Mesendoderm (in vitro differentiated cells): ENCODE measurements around the gene ABCC8.

Experiments
- DNase-seq: peaks from one replicate; pipeline ENCODE4 v3.0.0; 2013
- H2AK5ac ChIP-seq: 2 replicates; pipeline ENCODE4 v1.6.1; 2013; ENCODE audit warnings: low read length, inconsistent platforms
- H2BK120ac ChIP-seq: 2 replicates; pipeline ENCODE4 v1.6.1; 2013; ENCODE audit warnings: low read depth, mild to moderate bottlenecking, low read length, moderate library complexity, mixed read lengths
- H2BK15ac ChIP-seq: replicated peaks from 2 replicates; pipeline ENCODE4 v1.6.1; 2013; ENCODE audit warnings: low read depth, mild to moderate bottlenecking, moderate library complexity
- H2BK5ac ChIP-seq: 2 replicates; pipeline ENCODE4 v1.6.1; 2013; ENCODE audit warnings: low read length, inconsistent platforms
- H3K18ac ChIP-seq: 2 replicates; pipeline ENCODE4 v1.6.1; 2013; ENCODE audit warnings: mild to moderate bottlenecking, low read length, mixed read lengths
- H3K23ac ChIP-seq: one replicate; pipeline ENCODE4 v1.6.1; 2013; ENCODE audit warnings: low read length
- H3K27ac ChIP-seq: 2 replicates; pipeline ENCODE4 v1.5.1; 2013; ENCODE audit warnings: low read depth, mild to moderate bottlenecking, inconsistent platforms, low read length, moderate library complexity
- H3K27me3 ChIP-seq: 2 replicates; pipeline ENCODE4 v1.6.1; 2013; ENCODE audit warnings: low read length, control low read depth, mild to moderate bottlenecking, inconsistent platforms; ENCODE audit not compliant: insufficient read depth, poor library complexity
- H3K36me3 ChIP-seq: 2 replicates; pipeline ENCODE4 v1.6.1; 2013; ENCODE audit warnings: low read length, inconsistent platforms; ENCODE audit not compliant: control insufficient read depth, insufficient read depth
- H3K4ac ChIP-seq: one replicate; pipeline ENCODE4 v1.6.1; 2013; ENCODE audit warnings: low read depth, mild to moderate bottlenecking, low read length, moderate library complexity
- H3K4me1 ChIP-seq: 2 replicates; pipeline ENCODE4 v1.6.1; 2013; ENCODE audit warnings: low read depth, low read length, inconsistent platforms; ENCODE audit not compliant: control insufficient read depth
- H3K4me2 ChIP-seq: 2 replicates; pipeline ENCODE4 v1.6.1; 2013; ENCODE audit warnings: low read length
- H3K4me3 ChIP-seq: 2 replicates; pipeline ENCODE4 v1.5.1; 2013; ENCODE audit warnings: mild to moderate bottlenecking, low read length
- H3K56ac ChIP-seq: one replicate; pipeline ENCODE4 v1.6.1; 2013; ENCODE audit warnings: low read length
- H3K79me1 ChIP-seq: 2 replicates; pipeline ENCODE4 v1.6.1; 2013; ENCODE audit warnings: low read length, inconsistent platforms
- H3K79me2 ChIP-seq: 2 replicates; pipeline ENCODE4 v1.6.1; 2013; ENCODE audit warnings: mild to moderate bottlenecking, low read length; ENCODE audit not compliant: control insufficient read depth, insufficient read depth
- H3K9ac ChIP-seq: 2 replicates; pipeline ENCODE4 v1.6.1; 2013; ENCODE audit warnings: low read length, inconsistent platforms
- H4K5ac ChIP-seq: one replicate; pipeline ENCODE4 v1.6.1; 2013; ENCODE audit warnings: low read length
- H4K8ac ChIP-seq: one replicate; pipeline ENCODE4 v1.6.1; 2013; ENCODE audit warnings: low read depth, mild to moderate bottlenecking, control low read depth, low read length, moderate library complexity
- whole genome bisulfite sequencing: extraction: QIAGEN DNeasy Blood & Tissue Kit; methylation state at CpG from one replicate; pipeline ENCODE4 v1.1.7; 2013; ENCODE audit warnings: low lambda C conversion rate, missing lambda C conversion rate; ENCODE audit not compliant: insufficient coverage; ENCODE audit errors: extremely low coverage; 5-methylcytosine and 5-hydroxymethylcytosine counted together

ABCC8 gene

GRCh38 chr11:17443926-17444690, 32.5 kb downstream of the ABCC8 start:
- DNase-seq = no peak
- Histone ChIP-seq H3K23ac (no peak overlapping the region), H4K8ac (no peak overlapping the region), H3K18ac (no peak overlapping the region), H3K56ac (no peak overlapping the region), H3K27me3 (no peaks in the 10 kb centered on the region), H3K36me3 (no peaks in the 10 kb centered on the region), H3K4me3 (no peak overlapping the region), H2BK5ac (no peak overlapping the region), H3K4ac (no peak overlapping the region), H4K5ac (no peak overlapping the region), H3K4me2 (no peak overlapping the region), H2BK120ac (no peak overlapping the region), H3K4me1 (no peaks in the 10 kb centered on the region), H3K27ac (no peak overlapping the region), H3K9ac (no peak overlapping the region), H3K79me2 (no peaks in the 10 kb centered on the region), H3K79me1 (no peaks in the 10 kb centered on the region), H2AK5ac (no peak overlapping the region), H2BK15ac (no peak overlapping the region)
- WGBS = no CpG with 5 or more reads among the region's 2 CpGs

DNA sequence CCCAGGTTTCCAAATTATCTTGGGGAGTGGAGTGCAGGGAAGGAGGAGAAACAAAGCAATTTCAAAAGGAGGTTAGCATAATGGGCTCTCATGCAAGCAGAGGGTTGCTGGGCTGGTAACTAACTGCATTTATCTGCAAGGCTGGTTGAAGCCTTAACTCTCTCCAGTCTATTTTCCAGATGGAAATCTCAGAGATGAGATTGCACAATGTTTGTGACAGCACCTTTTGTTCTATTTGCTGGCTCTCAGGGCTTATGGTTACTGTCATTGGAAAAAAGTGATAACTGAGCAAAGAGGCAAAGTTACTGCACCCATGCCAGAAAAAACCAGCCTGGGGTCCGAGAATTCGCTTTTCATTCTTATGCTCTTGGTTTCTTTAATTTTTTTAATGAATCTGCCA, 33.2 kb downstream of the ABCC8 start:
- Histone ChIP-seq H2BK120ac (no peak overlapping the region), H3K36me3 (no peaks in the 10 kb centered on the region), H3K79me2 (no peaks in the 10 kb centered on the region), H3K9ac (no peak overlapping the region), H3K27me3 (no peaks in the 10 kb centered on the region), H3K79me1 (no peaks in the 10 kb centered on the region), H3K27ac (no peak overlapping the region), H3K18ac (no peak overlapping the region), H3K4ac (no peak overlapping the region), H3K23ac (no peak overlapping the region), H4K5ac (no peak overlapping the region), H2AK5ac (no peak overlapping the region), H3K4me1 (no peaks in the 10 kb centered on the region), H2BK5ac (no peak overlapping the region), H3K56ac (no peak overlapping the region), H3K4me3 (no peak overlapping the region), H4K8ac (no peak overlapping the region), H2BK15ac (no peak overlapping the region), H3K4me2 (no peak overlapping the region)
- no peak for DNase-seq
- WGBS = no CpG with 5 or more reads among the region's 2 CpGs

- no peak overlapping the region for H2BK120ac ChIP-seq
- no peak overlapping the region for H3K23ac ChIP-seq
- no peak overlapping the region for H4K8ac ChIP-seq
- H2BK15ac ChIP-seq = no peak overlapping the region
- H3K18ac ChIP-seq = no peak overlapping the region
- H2BK5ac ChIP-seq = no peak overlapping the region
- H4K5ac ChIP-seq = no peak overlapping the region
- no peaks in the 10 kb centered on the region for H3K4me1 ChIP-seq
- no peak overlapping the region for H3K9ac ChIP-seq
- no peak overlapping the region for H3K4ac ChIP-seq
- no peaks in the 10 kb centered on the region for H3K79me2 ChIP-seq
- H3K27me3 ChIP-seq = no peaks in the 10 kb centered on the region
- no peak for DNase-seq
- no CpG with 5 or more reads among the region's 4 CpGs for WGBS
- H3K36me3 ChIP-seq = no peaks in the 10 kb centered on the region
- H3K56ac ChIP-seq = no peak overlapping the region
- H2AK5ac ChIP-seq = no peak overlapping the region
- H3K27ac ChIP-seq = no peak overlapping the region
- H3K4me3 ChIP-seq = no peak overlapping the region
- H3K4me2 ChIP-seq = no peak overlapping the region
- H3K79me1 ChIP-seq = no peaks in the 10 kb centered on the region
Measured at GRCh38 chr11:17443000-17443399, 33.6 kb downstream of the ABCC8 start.

GRCh38 chr11:17439316-17439782, 37.3 kb downstream of the ABCC8 start:
- Histone ChIP-seq H3K27me3 (no peaks in the 10 kb centered on the region), H2BK120ac (no peak overlapping the region), H2BK15ac (no peak overlapping the region), H3K36me3 (no peaks in the 10 kb centered on the region), H2BK5ac (no peak overlapping the region), H3K79me2 (no peaks in the 10 kb centered on the region), H3K56ac (no peak overlapping the region), H4K5ac (no peak overlapping the region), H3K23ac (no peak overlapping the region), H2AK5ac (no peak overlapping the region), H3K9ac (no peak overlapping the region), H3K18ac (no peak overlapping the region), H3K27ac (no peak overlapping the region), H3K4me3 (no peak overlapping the region), H3K4me2 (no peak overlapping the region), H3K4me1 (no peaks in the 10 kb centered on the region), H4K8ac (no peak overlapping the region), H3K4ac (no peak overlapping the region), H3K79me1 (no peaks in the 10 kb centered on the region)
- DNase-seq = peak; percentile 22
- no CpG with 5 or more reads among the region's 9 CpGs for WGBS

DNA sequence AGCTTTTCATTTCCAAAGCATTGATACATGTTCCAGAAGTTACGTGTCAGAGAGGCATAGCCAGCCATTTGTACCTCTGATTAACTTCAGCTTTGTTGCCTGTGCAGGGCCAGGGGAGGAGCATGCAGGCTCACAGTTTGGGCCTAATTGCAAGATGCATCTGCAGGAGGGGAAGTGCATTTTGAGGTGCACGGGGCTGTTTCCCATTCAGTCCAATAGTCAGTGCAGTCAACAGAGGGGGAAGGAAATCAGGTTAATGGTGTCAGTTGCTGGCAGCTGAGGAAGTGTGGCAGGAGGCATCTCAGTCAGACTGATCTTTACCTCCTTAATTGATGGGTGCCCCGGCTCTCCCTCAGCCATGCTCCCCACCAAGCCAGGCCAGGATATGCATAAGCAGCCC, 39.3 kb downstream of the ABCC8 start:
- H3K9ac ChIP-seq = no peak overlapping the region
- no peaks in the 10 kb centered on the region for H3K27me3 ChIP-seq
- H3K4me3 ChIP-seq = no peak overlapping the region
- no peak overlapping the region for H4K8ac ChIP-seq
- H3K23ac ChIP-seq = no peak overlapping the region
- H3K79me1 ChIP-seq = no peaks in the 10 kb centered on the region
- no peak overlapping the region for H3K18ac ChIP-seq
- no peak overlapping the region for H4K5ac ChIP-seq
- no peak overlapping the region for H3K27ac ChIP-seq
- H2BK5ac ChIP-seq = no peak overlapping the region
- DNase-seq = no peak
- H3K79me2 ChIP-seq = no peaks in the 10 kb centered on the region
- H2AK5ac ChIP-seq = no peak overlapping the region
- no peak overlapping the region for H3K56ac ChIP-seq
- no peaks in the 10 kb centered on the region for H3K4me1 ChIP-seq
- H3K36me3 ChIP-seq = no peaks in the 10 kb centered on the region
- no peak overlapping the region for H3K4ac ChIP-seq
- no peak overlapping the region for H2BK15ac ChIP-seq
- no peak overlapping the region for H2BK120ac ChIP-seq
- WGBS = no CpG with 5 or more reads among the region's 3 CpGs
- no peak overlapping the region for H3K4me2 ChIP-seq

GRCh38 chr11:17434108-17434507, 42.5 kb downstream of the ABCC8 start:
- WGBS = no CpG with 5 or more reads among the region's 4 CpGs
- no peak overlapping the region for H4K5ac ChIP-seq
- H3K27me3 ChIP-seq = no peaks in the 10 kb centered on the region
- H3K79me1 ChIP-seq = no peaks in the 10 kb centered on the region
- H2BK15ac ChIP-seq = no peak overlapping the region
- no peak overlapping the region for H3K4ac ChIP-seq
- DNase-seq = no peak
- no peak overlapping the region for H2AK5ac ChIP-seq
- H4K8ac ChIP-seq = no peak overlapping the region
- no peaks in the 10 kb centered on the region for H3K36me3 ChIP-seq
- H3K56ac ChIP-seq = no peak overlapping the region
- no peak overlapping the region for H3K27ac ChIP-seq
- H3K23ac ChIP-seq = no peak overlapping the region
- no peak overlapping the region for H2BK120ac ChIP-seq
- no peaks in the 10 kb centered on the region for H3K79me2 ChIP-seq
- H3K4me2 ChIP-seq = no peak overlapping the region
- no peak overlapping the region for H2BK5ac ChIP-seq
- no peak overlapping the region for H3K4me3 ChIP-seq
- no peaks in the 10 kb centered on the region for H3K4me1 ChIP-seq
- no peak overlapping the region for H3K9ac ChIP-seq
- no peak overlapping the region for H3K18ac ChIP-seq
